ENCODE data around the gene RADIL.

RADIL gene

GRCh38 chr7:4789194-4790077 lies 94.1 kb downstream of the RADIL start:
- no peak for DNase-seq

GRCh38 chr7:4788627-4789189 lies 94.8 kb downstream of the RADIL start:
- no peak for DNase-seq

- no peak for DNase-seq
Observed at GRCh38 chr7:4787947-4788626, 95.4 kb downstream of the RADIL start.

- DNase-seq = no peak
Observed at GRCh38 chr7:4787541-4787940, 96.0 kb downstream of the RADIL start.

GRCh38 chr7:4786015-4786414 lies 97.5 kb downstream of the RADIL start:
- DNase-seq = no peak

- no peak for DNase-seq
Observed at GRCh38 chr7:4785371-4785770, 98.1 kb downstream of the RADIL start.

GRCh38 chr7:4784799-4785198 lies 98.7 kb downstream of the RADIL start:
- no peak for DNase-seq

GRCh38 chr7:4783762-4784351 lies 99.7 kb downstream of the RADIL start:
- no peak for DNase-seq

- DNase-seq = no peak
Observed at GRCh38 chr7:4783292-4783652, 100.2 kb downstream of the RADIL start.

- no peak for DNase-seq
Observed at GRCh38 chr7:4782333-4783291, 100.9 kb downstream of the RADIL start.

GRCh38 chr7:4781366-4782069 lies 102.0 kb downstream of the RADIL start:
- DNase-seq = no peak

GRCh38 chr7:4779118-4779517 lies 104.4 kb downstream of the RADIL start:
- no peak for DNase-seq

- DNase-seq = no peak
Observed at GRCh38 chr7:4775848-4776623, 107.5 kb downstream of the RADIL start.

- DNase-seq = peak; percentile 67
Observed at GRCh38 chr7:4775250-4775847, 108.2 kb downstream of the RADIL start, which contains the start of gene AP5Z1. TSS of gene AP5Z1 (plus strand) at chr7:4775623. CDS start at chr7:4775716, 93 bp downstream.

- no peak for DNase-seq
Observed at GRCh38 chr7:4774658-4775249, 108.8 kb downstream of the RADIL start.

GRCh38 chr7:4774007-4774406 lies 109.5 kb downstream of the RADIL start:
- DNase-seq = no peak

GRCh38 chr7:4772306-4772705 lies 111.2 kb downstream of the RADIL start:
- DNase-seq = no peak

GRCh38 chr7:4771737-4772136 lies 111.8 kb downstream of the RADIL start:
- DNase-seq = no peak

GRCh38 chr7:4770886-4771285 lies 112.6 kb downstream of the RADIL start:
- DNase-seq = no peak

GRCh38 chr7:4769761-4770160 lies 113.8 kb downstream of the RADIL start:
- no peak for DNase-seq

Data from NCI-H1436 treated with DMSO at 0.1 percent for 48 hours (cell line).